HG02884 (cell line): ENCODE measurements around the gene MSH3.

Experiments used
- ATAC-seq: cut with Tn5 transposase; IDR thresholded peaks from one replicate; pipeline ENCODE4 v1.9.1; 2021; ENCODE audit warnings: mild to moderate bottlenecking, moderate library complexity; ENCODE audit not compliant: unreplicated experiment

MSH3 gene

DNA sequence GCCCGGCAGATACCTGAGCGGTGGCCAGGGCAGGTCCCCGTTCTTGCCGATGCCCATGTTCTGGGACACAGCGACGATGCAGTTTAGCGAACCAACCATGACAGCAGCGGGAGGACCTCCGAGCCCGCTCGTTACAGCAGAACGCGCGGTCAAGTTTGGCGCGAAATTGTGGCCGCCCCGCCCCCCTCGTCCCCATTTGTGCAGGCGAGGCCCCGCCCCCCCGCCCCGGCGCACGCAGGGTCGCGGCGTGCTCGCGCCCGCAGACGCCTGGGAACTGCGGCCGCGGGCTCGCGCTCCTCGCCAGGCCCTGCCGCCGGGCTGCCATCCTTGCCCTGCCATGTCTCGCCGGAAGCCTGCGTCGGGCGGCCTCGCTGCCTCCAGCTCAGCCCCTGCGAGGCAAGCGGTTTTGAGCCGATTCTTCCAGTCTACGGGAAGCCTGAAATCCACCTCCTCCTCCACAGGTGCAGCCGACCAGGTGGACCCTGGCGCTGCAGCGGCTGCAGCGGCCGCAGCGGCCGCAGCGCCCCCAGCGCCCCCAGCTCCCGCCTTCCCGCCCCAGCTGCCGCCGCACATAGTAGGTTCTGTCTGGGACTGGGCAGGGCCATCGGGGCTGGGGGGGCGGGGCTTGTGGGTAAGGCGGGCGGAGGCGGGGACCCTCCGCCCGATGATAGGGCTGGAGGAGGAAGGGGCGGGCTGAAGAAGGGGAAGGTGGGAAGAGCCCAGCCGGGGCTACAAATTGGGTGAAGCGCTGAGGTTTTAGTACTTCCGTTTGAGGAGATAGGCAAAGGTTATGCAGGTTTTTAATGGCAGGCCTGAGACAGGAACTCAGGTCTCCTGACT lies at the start of gene MSH3, which contains the start of gene DHFR:
MSH3 (plus strand) TSS at position 262 of the 840 bp plus-strand sequence; CDS start at position 338, 76 bp downstream.
DHFR (minus strand) TSS at position 593 of the 840 bp plus-strand sequence; CDS start at position 99, 494 bp downstream.
- ATAC-seq: peak; percentile 29

- no peak for ATAC-seq
Measured at GRCh38 chr5:80607343-80607742, 47.1 kb upstream of the MSH3 start.

DNA sequence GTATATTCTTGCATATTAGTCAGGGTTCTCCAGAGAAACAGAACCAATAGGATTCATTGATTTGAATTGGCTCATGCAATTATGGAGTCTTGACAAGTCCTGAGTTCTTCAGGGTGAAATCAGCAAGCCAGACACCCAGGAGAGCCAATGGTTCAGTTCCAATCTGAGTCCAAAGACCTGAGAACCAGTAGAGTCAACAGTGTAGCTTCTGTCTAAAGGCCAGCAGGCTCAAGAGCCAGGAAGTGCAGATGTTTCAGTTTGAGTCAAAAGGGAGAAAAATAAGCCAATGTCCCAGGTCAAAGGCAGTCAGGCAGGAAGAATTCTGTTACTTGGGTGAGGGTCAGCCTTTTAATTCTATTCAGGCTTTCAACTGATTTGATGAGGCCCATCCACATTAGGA lies 46.6 kb upstream of the MSH3 start:
- ATAC-seq: peak; percentile 81

DNA sequence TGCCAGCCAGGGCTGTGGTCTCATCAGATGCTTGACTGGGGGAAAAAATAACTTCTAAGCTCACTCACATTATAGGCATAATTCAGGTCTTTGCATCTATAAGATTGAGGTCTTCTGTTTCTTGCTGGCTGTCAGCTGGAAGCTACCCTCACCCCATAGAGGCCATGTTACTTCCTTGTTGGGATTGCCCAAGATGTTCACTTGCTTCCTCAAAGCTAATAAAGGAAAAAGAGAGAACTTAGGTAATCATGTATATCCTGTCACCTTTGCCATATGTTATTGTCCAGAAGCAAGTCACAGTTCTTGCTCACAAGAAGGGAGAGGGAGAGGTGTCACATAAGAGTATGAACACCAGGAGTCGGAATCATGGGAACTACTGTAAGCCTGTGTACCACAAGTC lies 45.7 kb upstream of the MSH3 start:
- ATAC-seq: no peak

- no peak for ATAC-seq
Measured at GRCh38 chr5:80609692-80610091, 44.8 kb upstream of the MSH3 start.

- ATAC-seq: no peak
Measured at GRCh38 chr5:80615266-80615914, 39.1 kb upstream of the MSH3 start.

DNA sequence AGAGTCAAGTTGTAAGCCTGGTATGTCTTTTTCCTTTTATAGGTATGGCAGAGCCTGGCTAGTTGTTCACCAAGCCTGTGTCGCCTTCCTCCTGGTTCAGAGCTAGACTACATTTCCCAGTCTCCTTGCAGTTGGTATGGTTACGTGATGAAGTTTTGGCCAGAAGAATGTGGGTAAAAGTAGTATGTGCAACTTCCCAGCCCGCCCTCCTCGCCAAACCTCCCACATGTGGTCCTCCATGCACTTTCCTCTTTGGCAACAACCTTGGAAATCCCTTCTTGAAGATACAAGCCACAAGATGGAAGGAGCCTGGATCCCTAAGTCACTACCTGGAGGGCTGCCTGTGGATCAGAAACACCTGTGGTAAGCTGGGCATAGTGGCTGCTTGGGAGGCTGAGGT lies 36.0 kb upstream of the MSH3 start:
- no peak for ATAC-seq

DNA sequence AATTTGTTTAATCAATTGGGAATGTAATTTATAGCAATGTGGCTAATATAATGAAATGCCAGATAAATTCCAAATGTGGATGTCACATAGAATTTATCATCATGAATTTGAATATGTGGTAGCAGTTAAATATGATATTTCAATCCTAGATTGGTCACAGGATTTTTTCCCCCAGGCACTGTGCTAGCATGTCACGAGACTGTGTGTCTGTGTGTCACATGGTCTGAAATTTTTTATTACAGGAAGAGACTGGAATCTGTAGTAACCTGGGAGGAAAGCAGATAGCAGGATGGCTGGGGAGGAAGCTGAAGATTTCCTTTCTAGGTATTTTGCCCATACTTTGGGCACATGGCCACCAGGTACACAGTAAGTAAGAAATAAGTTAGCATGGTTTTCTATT lies 35.4 kb upstream of the MSH3 start:
- ATAC-seq: no peak

- ATAC-seq: no peak
Measured at GRCh38 chr5:80620211-80620610, 34.2 kb upstream of the MSH3 start.

- no peak for ATAC-seq
Measured at GRCh38 chr5:80622756-80623155, 31.7 kb upstream of the MSH3 start.

GRCh38 chr5:80623999-80624398 lies 30.5 kb upstream of the MSH3 start:
- ATAC-seq: no peak

DNA sequence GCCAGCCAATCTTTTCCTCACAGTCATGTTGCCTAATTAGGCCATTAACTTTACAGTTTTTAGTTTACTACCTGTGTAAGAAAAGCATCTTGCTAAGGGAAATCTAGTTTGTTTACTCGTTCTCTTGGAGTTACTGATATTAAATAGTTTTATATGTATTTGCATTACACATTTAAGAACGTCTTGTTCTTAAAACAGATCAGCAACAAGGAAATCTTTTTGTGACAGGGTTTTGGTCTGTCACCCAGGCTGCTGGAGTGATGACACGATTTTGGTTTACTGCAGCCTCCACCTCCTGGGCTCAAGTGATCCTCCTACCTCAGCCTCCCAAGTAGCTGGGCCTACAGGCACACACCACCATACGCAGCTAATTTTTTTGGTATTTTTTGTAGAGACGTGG lies 29.2 kb upstream of the MSH3 start:
- no peak for ATAC-seq

- ATAC-seq: no peak
Measured at GRCh38 chr5:80629281-80629680, 25.2 kb upstream of the MSH3 start.

GRCh38 chr5:80631278-80632259 lies 22.9 kb upstream of the MSH3 start:
- no peak for ATAC-seq

- ATAC-seq: no peak
Measured at GRCh38 chr5:80632700-80633099, 21.8 kb upstream of the MSH3 start.

- no peak for ATAC-seq
Measured at GRCh38 chr5:80634193-80634592, 20.3 kb upstream of the MSH3 start.

DNA sequence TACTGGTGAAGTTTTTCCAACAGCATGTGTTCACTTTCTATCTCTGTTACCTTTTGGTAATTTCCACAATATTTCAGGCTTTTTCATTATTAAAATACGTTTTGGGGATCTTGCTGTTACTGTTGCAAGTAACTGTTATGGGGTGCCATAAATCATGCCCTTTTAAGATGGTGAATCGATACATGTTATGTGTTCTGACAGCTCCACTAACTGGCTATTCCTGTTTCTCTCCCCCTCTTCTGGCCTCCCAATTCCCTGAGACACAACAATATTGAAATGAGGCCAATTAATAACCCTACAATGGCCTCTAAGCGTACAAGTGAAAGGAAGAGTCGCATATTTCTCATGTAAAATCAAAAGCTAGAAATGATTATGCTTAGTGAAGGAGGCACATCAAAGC lies 13.1 kb upstream of the MSH3 start:
- ATAC-seq: no peak

DNA sequence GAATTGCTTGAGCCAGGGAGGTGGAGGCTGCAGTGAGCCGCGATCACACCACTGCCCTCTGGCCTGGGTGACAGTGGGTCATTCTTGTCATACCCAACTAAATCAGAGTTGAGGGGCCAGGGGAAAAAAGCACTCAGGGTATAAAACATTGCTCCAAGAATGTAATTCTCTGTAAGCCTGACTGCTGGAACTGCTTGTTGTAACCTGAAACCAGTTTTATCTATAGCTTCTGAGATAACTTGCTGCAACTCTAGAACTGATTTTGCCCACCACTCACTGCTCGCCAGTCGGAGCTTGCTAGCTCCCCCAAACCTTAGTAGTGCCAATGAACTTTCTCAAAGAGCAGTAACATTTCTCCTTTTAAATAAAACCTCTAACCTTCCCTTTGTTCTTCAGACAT lies 9.6 kb upstream of the MSH3 start:
- ATAC-seq: no peak

DNA sequence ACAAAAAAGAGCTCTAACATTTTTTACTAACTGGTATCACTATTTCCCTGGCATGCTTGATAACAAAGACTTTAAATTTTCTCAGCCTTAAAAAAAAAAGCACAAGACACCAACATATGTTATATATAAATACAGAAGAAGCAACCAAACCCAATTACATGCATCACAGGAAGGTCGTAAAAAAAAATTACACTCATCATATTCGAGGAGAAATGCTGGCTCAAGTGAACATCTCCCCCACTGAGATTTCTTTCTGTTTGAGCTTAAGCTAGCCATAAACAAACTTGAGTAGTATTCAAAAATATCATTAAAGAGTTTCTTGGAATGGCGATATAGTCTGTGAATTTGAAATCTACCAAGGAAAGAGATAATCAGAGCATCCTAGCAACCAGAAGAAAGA lies 7.5 kb upstream of the MSH3 start:
- ATAC-seq: no peak

GRCh38 chr5:80653502-80653901 lies 950 bp upstream of the MSH3 start:
- no peak for ATAC-seq

DNA sequence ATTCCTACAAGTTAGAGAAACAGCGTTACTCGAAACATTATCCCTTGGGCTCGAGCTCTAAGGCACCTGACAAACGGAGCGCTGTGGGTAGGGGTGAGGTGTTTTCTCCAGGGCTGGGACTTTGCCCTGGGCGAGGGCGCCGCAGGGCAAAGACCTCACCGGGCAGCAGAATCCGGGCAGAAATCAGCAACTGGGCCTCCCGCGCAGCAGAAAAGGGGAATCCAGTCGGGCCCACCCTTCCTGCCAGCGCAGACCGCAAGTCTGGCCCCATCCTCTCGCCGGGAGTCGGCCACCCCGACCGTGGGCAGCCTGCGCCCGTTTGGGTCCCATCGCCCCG lies 430 bp upstream of the MSH3 start:
- ATAC-seq: no peak
